22Rv1 (cell line): Measurements from ENCODE around the gene NKAP.

Experiments
- H3K27ac ChIP-seq: fragments of 450-650 bp; 2 replicates; pipeline ENCODE4 v1.5.1; 2017
- ZFX ChIP-seq: fragments of 450-650 bp; IDR thresholded peaks from 2 replicates; pipeline ENCODE4 v1.6.1; 2017; ENCODE audit warnings: antibody characterized with exemption, borderline replicate concordance
- TF ChIP-seq, protein P1 (sequence below): fragments of 450-650 bp; IDR thresholded peaks from 2 replicates; pipeline ENCODE4 v1.5.1; 2017; ENCODE audit warnings: mild to moderate bottlenecking

Gene NKAP

DNA sequence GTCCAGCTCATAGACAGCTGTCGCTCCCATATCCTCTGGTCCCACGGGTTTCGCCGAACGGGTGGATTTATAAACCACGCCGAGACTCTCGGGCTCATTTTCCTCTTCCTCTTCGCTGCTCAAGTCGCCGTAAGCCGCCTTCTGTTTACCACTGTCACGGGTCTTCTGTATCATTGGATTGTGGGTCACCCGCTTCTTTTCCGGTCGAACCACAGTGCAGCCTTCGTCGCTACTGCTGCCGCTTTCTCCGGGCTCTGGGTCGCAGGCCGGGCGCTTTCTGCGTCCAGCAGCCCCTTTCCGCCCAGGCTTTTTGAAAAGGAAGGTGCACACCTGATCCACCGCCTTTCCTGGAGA, 72.3 kb downstream of the NKAP start:
- TF ChIP-seq ZFX, result no peak
- TF ChIP-seq, protein P1, sequence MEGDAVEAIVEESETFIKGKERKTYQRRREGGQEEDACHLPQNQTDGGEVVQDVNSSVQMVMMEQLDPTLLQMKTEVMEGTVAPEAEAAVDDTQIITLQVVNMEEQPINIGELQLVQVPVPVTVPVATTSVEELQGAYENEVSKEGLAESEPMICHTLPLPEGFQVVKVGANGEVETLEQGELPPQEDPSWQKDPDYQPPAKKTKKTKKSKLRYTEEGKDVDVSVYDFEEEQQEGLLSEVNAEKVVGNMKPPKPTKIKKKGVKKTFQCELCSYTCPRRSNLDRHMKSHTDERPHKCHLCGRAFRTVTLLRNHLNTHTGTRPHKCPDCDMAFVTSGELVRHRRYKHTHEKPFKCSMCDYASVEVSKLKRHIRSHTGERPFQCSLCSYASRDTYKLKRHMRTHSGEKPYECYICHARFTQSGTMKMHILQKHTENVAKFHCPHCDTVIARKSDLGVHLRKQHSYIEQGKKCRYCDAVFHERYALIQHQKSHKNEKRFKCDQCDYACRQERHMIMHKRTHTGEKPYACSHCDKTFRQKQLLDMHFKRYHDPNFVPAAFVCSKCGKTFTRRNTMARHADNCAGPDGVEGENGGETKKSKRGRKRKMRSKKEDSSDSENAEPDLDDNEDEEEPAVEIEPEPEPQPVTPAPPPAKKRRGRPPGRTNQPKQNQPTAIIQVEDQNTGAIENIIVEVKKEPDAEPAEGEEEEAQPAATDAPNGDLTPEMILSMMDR, result no peak
- H3K27ac ChIP-seq, result peak overlapping the region; percentile 90
